ENCODE results near the gene MATN4. TPM values are rescaled to one million over a fixed set of nuclear protein-coding genes. Genes with fewer than 3 reads are reported as not detected.

The MATN4 gene, protein sequence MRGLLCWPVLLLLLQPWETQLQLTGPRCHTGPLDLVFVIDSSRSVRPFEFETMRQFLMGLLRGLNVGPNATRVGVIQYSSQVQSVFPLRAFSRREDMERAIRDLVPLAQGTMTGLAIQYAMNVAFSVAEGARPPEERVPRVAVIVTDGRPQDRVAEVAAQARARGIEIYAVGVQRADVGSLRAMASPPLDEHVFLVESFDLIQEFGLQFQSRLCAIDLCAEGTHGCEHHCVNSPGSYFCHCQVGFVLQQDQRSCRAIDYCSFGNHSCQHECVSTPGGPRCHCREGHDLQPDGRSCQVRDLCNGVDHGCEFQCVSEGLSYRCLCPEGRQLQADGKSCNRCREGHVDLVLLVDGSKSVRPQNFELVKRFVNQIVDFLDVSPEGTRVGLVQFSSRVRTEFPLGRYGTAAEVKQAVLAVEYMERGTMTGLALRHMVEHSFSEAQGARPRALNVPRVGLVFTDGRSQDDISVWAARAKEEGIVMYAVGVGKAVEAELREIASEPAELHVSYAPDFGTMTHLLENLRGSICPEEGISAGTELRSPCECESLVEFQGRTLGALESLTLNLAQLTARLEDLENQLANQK
- 0.03 TPM for polyA plus RNA-seq (2013, experiment 1 of 2)
- 0.03 TPM for polyA plus RNA-seq (2013, experiment 2 of 2)

DNA sequence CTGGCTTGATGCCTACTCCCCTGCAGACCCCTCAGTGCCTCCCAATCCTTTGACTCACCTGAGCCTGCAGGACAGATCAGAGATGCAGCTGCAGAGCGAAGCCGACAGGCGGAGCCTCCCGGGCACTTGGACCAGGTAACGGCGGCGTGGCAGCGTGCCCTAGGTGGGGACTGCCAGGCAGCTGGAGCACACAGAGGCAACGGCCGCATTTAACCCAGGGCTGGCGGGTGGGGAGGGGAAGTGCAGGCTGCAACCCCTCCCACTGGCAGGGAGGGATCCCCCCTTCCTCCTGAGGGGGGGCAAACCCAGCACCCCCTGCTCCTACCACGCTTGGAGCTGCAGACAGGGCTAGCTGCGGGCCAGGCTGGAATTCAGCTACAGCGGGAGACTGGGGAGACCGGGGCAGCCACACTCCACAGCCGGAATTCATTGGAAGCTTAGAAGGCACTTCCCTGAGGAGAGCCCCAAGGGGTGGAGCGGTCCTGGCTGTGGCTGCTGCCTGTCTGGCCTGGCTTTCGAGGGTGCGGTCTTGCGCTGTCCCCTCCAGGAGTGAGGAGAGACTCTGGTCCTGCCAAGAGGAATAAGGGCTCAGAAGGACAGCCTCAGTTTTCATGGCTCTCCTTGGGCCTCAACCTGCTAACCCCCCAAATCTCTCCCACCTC, at the start of gene MATN4:
MATN4 (minus strand) TSS at position 183 of the 662 bp plus-strand sequence. CDS start 2,717 bp downstream, outside the sequence.
- no peak within 1 kb of the TSS for H3K9ac ChIP-seq (ENCODE audit: low read length)
- peaks cover 0 to 5% of the 10 kb centered on the region in 2 experiments for H3K36me3 ChIP-seq (ENCODE audit: control insufficient read depth in 1 of 2, insufficient read depth in 2 of 2, low read depth in 1 of 2, low read length in 2 of 2)
- no peak within 1 kb of the TSS for H2BK12ac ChIP-seq (ENCODE audit: low read length in 2 of 2)
- H3K4me2 ChIP-seq (ENCODE audit: low read length, poor library complexity, severe bottlenecking) = no peak within 1 kb of the TSS
- H3K9me3 ChIP-seq (ENCODE audit: control insufficient read depth, low read length) = no peaks in the 10 kb centered on the region
- peaks cover 7% of the 10 kb centered on the region for H3K4me1 ChIP-seq (ENCODE audit: control insufficient read depth, insufficient read depth, low read depth, low read length)
- H3K23ac ChIP-seq (ENCODE audit: low read length in 2 of 2) = no peak within 1 kb of the TSS
- no peak within 1 kb of the TSS for H2AK5ac ChIP-seq (ENCODE audit: low read length, severe bottlenecking)
- no peak within 1 kb of the TSS for H3K18ac ChIP-seq (ENCODE audit: low read depth in 1 of 2, low read length in 2 of 2)
- no peaks in the 10 kb centered on the region for H3K79me1 ChIP-seq (replicated peaks; ENCODE audit: low read length, poor library complexity, severe bottlenecking)
- WGBS = 53% methylated on average over 20 of the region's 20 CpGs
- H3K14ac ChIP-seq (ENCODE audit: low read length in 2 of 2) = no peak within 1 kb of the TSS
- H4K91ac ChIP-seq (ENCODE audit: low read length) = no peak within 1 kb of the TSS
- no peak within 1 kb of the TSS for H4K8ac ChIP-seq (ENCODE audit: low read length)
- no peak within 1 kb of the TSS for H3K4me3 ChIP-seq (ENCODE audit: insufficient read depth in 1 of 2, low read depth in 1 of 2, low read length in 2 of 2)
- H2BK120ac ChIP-seq (ENCODE audit: low read depth, low read length) = no peak within 1 kb of the TSS
- H3K27ac ChIP-seq (ENCODE audit: low read length, poor library complexity, severe bottlenecking) = no peak within 1 kb of the TSS
- H3K4ac ChIP-seq (ENCODE audit: low read depth in 1 of 2, low read length in 2 of 2) = no peak within 1 kb of the TSS
- H2AFZ ChIP-seq (ENCODE audit: low read depth, low read length) = no peak within 1 kb of the TSS
- H2BK5ac ChIP-seq (ENCODE audit: low read depth, low read length, poor library complexity, severe bottlenecking) = no peak within 1 kb of the TSS
- no peak for DNase-seq
- H3K27me3 ChIP-seq (ENCODE audit: control insufficient read depth in 1 of 2, insufficient read depth in 1 of 2, low read length in 2 of 2) = peaks cover 0 to 74% of the 10 kb centered on the region in 2 experiments
- H2BK15ac ChIP-seq (ENCODE audit: low read depth, poor library complexity, severe bottlenecking) = no peak within 1 kb of the TSS

DNA sequence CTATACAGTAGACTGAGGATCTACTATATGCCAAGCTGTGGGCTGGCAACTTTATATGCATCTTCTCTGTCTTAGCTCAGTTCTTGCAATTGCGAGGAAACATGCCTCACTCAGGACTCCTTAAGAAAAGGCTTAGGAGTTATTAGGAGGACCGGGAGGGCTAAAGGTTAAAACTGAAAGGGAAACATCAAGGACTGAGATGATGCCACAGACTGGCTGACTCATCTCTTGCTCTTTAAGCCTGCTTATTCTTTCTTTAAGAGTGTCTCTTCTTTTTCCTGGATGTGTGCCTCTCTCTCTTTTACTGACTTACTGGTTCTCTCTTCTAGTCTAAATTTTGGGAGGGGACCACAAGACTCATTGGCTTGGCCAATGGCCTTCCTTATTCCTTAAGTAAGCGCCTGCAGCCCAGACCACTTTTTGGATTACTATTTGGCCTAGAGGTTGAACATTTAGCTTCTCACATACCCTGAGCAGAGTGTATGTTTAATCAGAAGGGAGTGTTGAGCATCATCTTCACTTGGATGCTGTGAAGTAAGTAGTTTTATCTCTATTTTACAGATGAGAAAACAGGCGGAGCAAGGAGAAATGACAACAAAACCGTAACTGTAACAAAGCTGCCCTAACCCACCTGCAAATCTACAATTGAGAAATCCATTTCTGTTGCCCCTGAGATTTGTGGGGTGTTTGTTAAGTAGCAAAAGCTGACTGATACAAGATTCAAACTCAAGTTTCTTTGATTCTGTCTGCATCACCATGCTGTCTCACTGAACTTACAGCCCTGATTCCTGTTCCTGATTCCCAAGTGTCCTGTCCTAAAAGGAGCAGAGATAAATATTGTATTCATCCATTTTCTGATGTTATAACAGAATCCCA, 47.3 kb upstream of the MATN4 start:
- peak; percentile 95 for DNase-seq
- Histone ChIP-seq H3K14ac (ENCODE audit: low read length in 2 of 2) (no peak overlapping the region), H3K23ac (ENCODE audit: low read length in 2 of 2) (no peak overlapping the region), H2BK120ac (ENCODE audit: low read depth, low read length) (no peak overlapping the region), H3K9me3 (ENCODE audit: control insufficient read depth, low read length) (no peaks in the 10 kb centered on the region), H3K4ac (ENCODE audit: low read depth in 1 of 2, low read length in 2 of 2) (no peak overlapping the region), H2AFZ (ENCODE audit: low read depth, low read length) (no peak overlapping the region), H2BK12ac (ENCODE audit: low read length in 2 of 2) (peak overlapping the region in 1 of 2 experiments; percentile 75), H3K27ac (ENCODE audit: low read length, poor library complexity, severe bottlenecking) (peak overlapping the region; percentile 62), H3K9ac (ENCODE audit: low read length) (peak overlapping the region; percentile 23), H2AK5ac (ENCODE audit: low read length, severe bottlenecking) (no peak overlapping the region), H2BK5ac (ENCODE audit: low read depth, low read length, poor library complexity, severe bottlenecking) (no peak overlapping the region), H3K27me3 (ENCODE audit: control insufficient read depth in 1 of 2, insufficient read depth in 1 of 2, low read length in 2 of 2) (no peaks in the 10 kb centered on the region), H2BK15ac (ENCODE audit: low read depth, poor library complexity, severe bottlenecking) (no peak overlapping the region), H4K8ac (ENCODE audit: low read length) (no peak overlapping the region), H3K79me1 (replicated peaks; ENCODE audit: low read length, poor library complexity, severe bottlenecking) (no peaks in the 10 kb centered on the region), H3K18ac (ENCODE audit: low read depth in 1 of 2, low read length in 2 of 2) (peak overlapping the region in 1 of 2 experiments; percentile 37), H3K4me3 (ENCODE audit: insufficient read depth in 1 of 2, low read depth in 1 of 2, low read length in 2 of 2) (peak overlapping the region in 1 of 2 experiments; percentile 49), H3K4me2 (ENCODE audit: low read length, poor library complexity, severe bottlenecking) (no peak overlapping the region), H3K4me1 (ENCODE audit: control insufficient read depth, insufficient read depth, low read depth, low read length) (peaks cover 18% of the 10 kb centered on the region), H3K36me3 (ENCODE audit: control insufficient read depth in 1 of 2, insufficient read depth in 2 of 2, low read depth in 1 of 2, low read length in 2 of 2) (no peaks in the 10 kb centered on the region), H4K91ac (ENCODE audit: low read length) (no peak overlapping the region)
- 57% methylated on average over 5 of the region's 5 CpGs for WGBS

DNA sequence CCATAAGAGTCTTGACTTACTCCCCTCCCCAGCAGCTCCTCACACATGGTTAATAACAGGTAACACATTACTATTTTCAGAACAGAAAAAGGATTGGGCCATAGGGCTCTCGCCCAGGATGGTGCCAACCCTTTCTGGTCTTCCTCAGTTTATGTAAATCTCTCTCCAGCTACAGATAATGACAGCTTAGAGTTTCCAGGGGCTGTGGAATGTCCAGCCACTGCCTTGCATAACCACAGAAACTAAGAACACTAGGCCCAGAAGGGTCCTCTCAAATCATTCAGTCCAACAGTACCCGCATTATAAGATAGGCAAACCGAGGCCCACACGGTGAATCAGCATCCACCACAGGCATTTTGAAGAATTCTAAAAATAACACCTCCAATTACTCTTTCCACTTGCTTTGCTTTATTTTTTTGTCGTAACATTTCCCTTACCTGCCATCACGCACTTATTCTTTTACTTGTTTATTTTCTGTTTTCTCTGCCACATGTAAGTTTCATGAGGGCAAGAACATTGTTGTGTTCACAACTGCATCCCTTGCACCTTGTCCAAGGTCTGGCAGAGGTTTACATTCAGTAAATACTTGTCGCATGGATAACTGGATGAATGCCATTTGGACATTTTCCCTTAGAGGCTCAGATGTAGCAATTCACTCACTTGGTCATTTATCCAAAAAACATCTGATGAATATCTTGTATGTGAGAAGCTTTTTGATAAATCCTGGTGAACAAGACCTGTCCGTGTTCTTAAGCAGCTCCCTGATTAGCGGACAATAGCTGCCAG, 46.5 kb upstream of the MATN4 start:
- Histone ChIP-seq H3K27ac (ENCODE audit: low read length, poor library complexity, severe bottlenecking) (peak overlapping the region; percentile 46), H2BK15ac (ENCODE audit: low read depth, poor library complexity, severe bottlenecking) (no peak overlapping the region), H3K4me3 (ENCODE audit: insufficient read depth in 1 of 2, low read depth in 1 of 2, low read length in 2 of 2) (peak overlapping the region in 1 of 2 experiments; percentile 49), H2BK12ac (ENCODE audit: low read length in 2 of 2) (peak overlapping the region in 1 of 2 experiments; percentile 59), H3K79me1 (replicated peaks; ENCODE audit: low read length, poor library complexity, severe bottlenecking) (no peaks in the 10 kb centered on the region), H2AFZ (ENCODE audit: low read depth, low read length) (no peak overlapping the region), H3K4me2 (ENCODE audit: low read length, poor library complexity, severe bottlenecking) (no peak overlapping the region), H3K27me3 (ENCODE audit: control insufficient read depth in 1 of 2, insufficient read depth in 1 of 2, low read length in 2 of 2) (no peaks in the 10 kb centered on the region), H3K4me1 (ENCODE audit: control insufficient read depth, insufficient read depth, low read depth, low read length) (peaks cover 12% of the 10 kb centered on the region), H3K23ac (ENCODE audit: low read length in 2 of 2) (no peak overlapping the region), H2BK5ac (ENCODE audit: low read depth, low read length, poor library complexity, severe bottlenecking) (no peak overlapping the region), H2AK5ac (ENCODE audit: low read length, severe bottlenecking) (no peak overlapping the region), H3K4ac (ENCODE audit: low read depth in 1 of 2, low read length in 2 of 2) (no peak overlapping the region), H3K18ac (ENCODE audit: low read depth in 1 of 2, low read length in 2 of 2) (no peak overlapping the region), H3K9me3 (ENCODE audit: control insufficient read depth, low read length) (no peaks in the 10 kb centered on the region), H4K8ac (ENCODE audit: low read length) (no peak overlapping the region), H3K9ac (ENCODE audit: low read length) (peak overlapping the region; percentile 23), H4K91ac (ENCODE audit: low read length) (no peak overlapping the region), H3K14ac (ENCODE audit: low read length in 2 of 2) (no peak overlapping the region), H2BK120ac (ENCODE audit: low read depth, low read length) (no peak overlapping the region), H3K36me3 (ENCODE audit: control insufficient read depth in 1 of 2, insufficient read depth in 2 of 2, low read depth in 1 of 2, low read length in 2 of 2) (no peaks in the 10 kb centered on the region)
- DNase-seq = peak; percentile 66
- 66% methylated on average over 8 of the region's 9 CpGs for WGBS

All from mesenchymal stem cell (in vitro differentiated cells and primary cell).